Measurements from ENCODE around the gene CDH5. TPM values are rescaled to one million over a fixed set of nuclear protein-coding genes. Genes with fewer than 3 reads are reported as not detected.

Gene CDH5
- total and polyA plus RNA-seq, 2 of the 8 experiments (the other 6 are each of a cell fraction or from before 2014, with no cell fraction given): 0.32 TPM

DNA sequence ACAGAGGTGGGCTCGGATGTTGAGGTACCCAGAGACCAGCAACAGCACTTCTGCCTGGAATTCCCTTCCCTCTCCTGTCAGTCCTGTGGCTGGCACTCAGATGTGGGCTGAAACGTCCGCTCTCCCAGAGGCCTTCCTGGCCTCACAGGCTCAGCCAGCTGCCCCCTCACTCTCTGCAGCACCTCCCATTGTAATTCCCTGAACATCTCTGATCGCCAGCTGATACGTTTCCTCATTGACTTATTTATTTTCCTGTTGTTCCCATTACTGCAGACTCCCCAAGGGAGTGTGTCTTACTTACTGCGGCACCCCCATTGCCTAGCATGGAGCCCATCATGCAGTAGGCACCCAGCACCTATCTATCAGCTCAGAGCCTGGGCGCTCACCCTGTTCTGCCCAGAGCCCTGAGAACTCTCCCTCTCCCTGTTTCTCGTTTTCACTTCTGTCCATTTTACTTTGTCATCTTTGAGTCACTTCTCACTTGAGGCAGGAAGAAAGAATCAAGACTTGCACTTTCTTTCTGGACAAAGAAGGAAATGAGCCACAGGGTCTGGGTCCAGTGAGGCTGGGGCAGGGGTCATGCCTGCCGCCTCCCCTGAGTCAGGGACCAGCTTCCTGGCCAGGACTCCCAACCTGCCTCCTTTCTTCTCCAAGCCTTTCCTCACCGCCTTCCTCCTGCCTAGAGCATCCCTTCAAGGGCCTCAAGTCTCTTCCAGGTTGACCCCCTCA lies 10.2 kb downstream of the CDH5 start:
- TF ChIP-seq CBX8 (IDR thresholded peaks at IDR 0.05; ENCODE audit: borderline replicate concordance, low read depth, low read length) (no peak), POLR2A (IDR thresholded peaks at IDR 0.05; ENCODE audit: control extremely low read depth in 1 of 2, low read depth in 2 of 2, low read length in 2 of 2) (no peak), CHD1 (IDR thresholded peaks at IDR 0.05; ENCODE audit: low read depth, low read length) (no peak), CEBPB (IDR thresholded peaks at IDR 0.05; ENCODE audit: low read depth, low read length) (no peak), SIX5 (IDR thresholded peaks at IDR 0.05; ENCODE audit: low read depth, low read length) (no peak), HDAC2 (IDR thresholded peaks at IDR 0.05; ENCODE audit: borderline replicate concordance in 1 of 2, low read depth in 2 of 2, low read length in 2 of 2) (no peak)
- FAIRE-seq: no peak
- ChIA-PET CTCF (ENCODE audit: partially characterized antibody) (interaction anchor here (0.7 to 1.4 kb wide), 4 partner anchors 10 to 609 kb away, joined by 3 to 5 read pairs (median 3); partner anchors contain the start of gene CDH5), POLR2A (ENCODE audit: partially characterized antibody) (no interaction called here)
- Histone ChIP-seq H2BK5ac (ENCODE audit: low read depth, low read length) (no peak overlapping the region), H3K9ac (replicated peaks in 1 of 4; ENCODE audit: extremely low read depth in 1 of 4, low read depth in 3 of 4, low read length in 3 of 4) (no peak overlapping the region), H4K8ac (ENCODE audit: extremely low read depth, insufficient read depth, low read length) (no peak overlapping the region), H2BK12ac (ENCODE audit: low read depth, low read length) (no peak overlapping the region), H3K4me1 (replicated peaks in 1 of 4; ENCODE audit: control insufficient read depth in 3 of 4, insufficient read depth in 4 of 4, low read length in 3 of 4) (peaks cover 0 to 4% (median 1%) of the 10 kb centered on the region in 4 experiments; a peak in 1 of 7 replicates), H3K79me1 (ENCODE audit: low read depth, low read length) (no peaks in the 10 kb centered on the region), H2BK120ac (replicated peaks; ENCODE audit: low read depth, low read length) (no peak overlapping the region), H3K4ac (replicated peaks; ENCODE audit: insufficient read length, low read depth, low read length) (no peak overlapping the region), H3K14ac (ENCODE audit: insufficient read length) (no peak overlapping the region), H2AFZ (ENCODE audit: low read length) (no peak overlapping the region), H3K79me2 (ENCODE audit: control insufficient read depth in 1 of 2, insufficient read depth in 2 of 2, low read length in 2 of 2) (no peaks in the 10 kb centered on the region), H4K5ac (ENCODE audit: insufficient read length, low read depth, low read length) (no peak overlapping the region), H3K36me3 (ENCODE audit: control insufficient read depth in 2 of 4, insufficient read depth in 4 of 4, low read length in 3 of 4) (no peaks in the 10 kb centered on the region), H3K56ac (replicated peaks; ENCODE audit: insufficient read length, low read depth, low read length) (no peak overlapping the region), H2AK5ac (ENCODE audit: low read depth, low read length) (no peak overlapping the region), H3K27ac (ENCODE audit: low read depth, low read length) (no peak overlapping the region), H3K9me3 (ENCODE audit: insufficient read depth in 2 of 2, low read depth in 1 of 2, low read length in 1 of 2) (no peaks in the 10 kb centered on the region), H3K23ac (ENCODE audit: insufficient read length) (no peak overlapping the region), H2BK20ac (ENCODE audit: low read length) (no peak overlapping the region), H4K91ac (replicated peaks; ENCODE audit: insufficient read length, low read length) (no peak overlapping the region), H3K23me2 (ENCODE audit: low read depth, low read length) (peaks cover 10% of the 10 kb centered on the region; the same call in 1 of the 2 replicates), H3K27me3 (replicated peaks in 1 of 4; ENCODE audit: control insufficient read depth in 3 of 4, extremely low read depth in 1 of 4, insufficient read depth in 3 of 4, low read length in 3 of 4) (no peaks in the 10 kb centered on the region), H2BK15ac (ENCODE audit: low read length) (no peak overlapping the region), H3K4me3 (ENCODE audit: extremely low read depth in 1 of 4, insufficient read depth in 2 of 4, low read depth in 3 of 4, low read length in 4 of 4) (no peak overlapping the region), H3K4me2 (ENCODE audit: insufficient read depth in 1 of 2, low read depth in 2 of 2, low read length in 2 of 2) (no peak overlapping the region; a peak in 1 of 4 replicates), H4K20me1 (replicated peaks in 1 of 2; ENCODE audit: control insufficient read depth in 1 of 2, insufficient read depth in 2 of 2, low read length in 2 of 2) (peaks cover 0 to 3% of the 10 kb centered on the region in 2 experiments), H3K18ac (ENCODE audit: extremely low read depth, low read length) (no peak overlapping the region; the same call in 1 of the 2 replicates)
- DNase-seq (ENCODE audit: low read depth in 1 of 2, low spot score in 2 of 2): no peak
- WGBS, 2 experiments (ENCODE audit: extremely low coverage in 1 of 2, insufficient coverage in 1 of 2, insufficient read length in 1 of 2, insufficient replicate concordance in 2 of 2, low coverage in 1 of 2, low lambda C conversion rate in 2 of 2, missing lambda C conversion rate in 1 of 2): 84% methylated on average over 10 of the region's 10 CpGs; no CpG with 5 or more reads in 1 of the 2 experiments
